HFFc6 (cell line): Measurements from ENCODE around the gene CCL22. TPM values are rescaled to one million over a fixed set of nuclear protein-coding genes. Genes with fewer than 3 reads are reported as not detected.

ENCODE experiments used
- DNase-seq: peaks from one replicate; pipeline ENCODE4 v3.0.0-alpha.2; 2018
- H3K27ac Mint-ChIP-seq: 2 replicates; pipeline ENCODE4 v1.8.0; 2020; ENCODE audit warnings: mild to moderate bottlenecking, mixed read lengths
- H3K27me3 Mint-ChIP-seq: 2 replicates; pipeline ENCODE4 v1.8.0; 2021; ENCODE audit warnings: mild to moderate bottlenecking, moderate library complexity, mixed read lengths; ENCODE audit not compliant: insufficient read depth
- H3K36me3 Mint-ChIP-seq: 2 replicates; pipeline ENCODE4 v1.8.0; 2021; ENCODE audit warnings: low read depth, mixed read lengths
- H3K4me1 Mint-ChIP-seq: 2 replicates; pipeline ENCODE4 v1.8.0; 2020; ENCODE audit warnings: low read depth, mixed read lengths
- H3K4me3 Mint-ChIP-seq: 2 replicates; pipeline ENCODE4 v1.8.0; 2020; ENCODE audit warnings: mild to moderate bottlenecking, moderate library complexity, mixed read lengths
- H3K9me3 Mint-ChIP-seq: 2 replicates; pipeline ENCODE4 v1.8.0; 2020; ENCODE audit warnings: mild to moderate bottlenecking, mixed read lengths
- CTCF ChIP-seq: fragments of 200-600 bp; sonication (generic); IDR thresholded peaks from 2 replicates; pipeline ENCODE4 v1.5.0; 2021; ENCODE audit warnings: antibody characterized with exemption, mild to moderate bottlenecking
- total RNA-seq, 6 experiments: library from RNA; stranded (reverse); fragmentation: NEBNext Ultra II Directional; extraction: Animal tissue kit (Norgen Biotek cat#: 25700); gene quantifications; 2 replicates in 1 of 6; 3 replicates in 5 of 6; pipeline ENCODE4 v1.2.3, GENCODE V29; 2021

Gene CCL22
- total RNA-seq, 6 experiments from 2014 or later = not detected

GRCh38 chr16:57388359-57389086 lies 29.9 kb downstream of the CCL22 start:
- Mint-ChIP-seq H3K27ac (no peak overlapping the region), H3K4me1 (no peaks in the 10 kb centered on the region; the same call in 1 of the 2 replicates), H3K27me3 (peaks cover 42% of the 10 kb centered on the region), H3K36me3 (no peaks in the 10 kb centered on the region), H3K4me3 (no peak overlapping the region), H3K9me3 (no peaks in the 10 kb centered on the region)
- no peak for DNase-seq
- no peak for TF ChIP-seq CTCF

DNA sequence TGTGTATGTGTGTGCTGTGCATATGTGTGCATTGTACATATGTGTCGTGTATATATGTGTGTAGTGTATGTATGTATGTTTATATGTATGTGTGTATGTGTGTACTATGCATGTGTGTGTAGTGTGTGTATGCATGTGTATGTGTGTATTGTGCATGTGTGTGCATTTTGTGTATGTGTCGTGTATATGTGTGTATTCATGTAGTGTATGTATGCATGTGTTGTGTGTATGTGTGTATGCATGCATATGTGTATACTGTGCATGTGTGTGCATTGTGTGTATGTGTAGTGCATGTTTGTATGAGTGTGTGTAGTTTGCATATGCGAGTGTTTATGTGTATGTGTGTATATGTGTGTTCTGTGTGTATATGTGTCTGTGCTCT lies 30.5 kb downstream of the CCL22 start:
- H3K27me3 Mint-ChIP-seq = peaks cover 40% of the 10 kb centered on the region
- no peak for TF ChIP-seq CTCF
- H3K4me3 Mint-ChIP-seq = no peak overlapping the region
- H3K36me3 Mint-ChIP-seq = no peaks in the 10 kb centered on the region
- H3K27ac Mint-ChIP-seq = no peak overlapping the region
- no peak for DNase-seq
- no peaks in the 10 kb centered on the region; the same call in 1 of the 2 replicates for H3K4me1 Mint-ChIP-seq
- H3K9me3 Mint-ChIP-seq = no peaks in the 10 kb centered on the region

DNA sequence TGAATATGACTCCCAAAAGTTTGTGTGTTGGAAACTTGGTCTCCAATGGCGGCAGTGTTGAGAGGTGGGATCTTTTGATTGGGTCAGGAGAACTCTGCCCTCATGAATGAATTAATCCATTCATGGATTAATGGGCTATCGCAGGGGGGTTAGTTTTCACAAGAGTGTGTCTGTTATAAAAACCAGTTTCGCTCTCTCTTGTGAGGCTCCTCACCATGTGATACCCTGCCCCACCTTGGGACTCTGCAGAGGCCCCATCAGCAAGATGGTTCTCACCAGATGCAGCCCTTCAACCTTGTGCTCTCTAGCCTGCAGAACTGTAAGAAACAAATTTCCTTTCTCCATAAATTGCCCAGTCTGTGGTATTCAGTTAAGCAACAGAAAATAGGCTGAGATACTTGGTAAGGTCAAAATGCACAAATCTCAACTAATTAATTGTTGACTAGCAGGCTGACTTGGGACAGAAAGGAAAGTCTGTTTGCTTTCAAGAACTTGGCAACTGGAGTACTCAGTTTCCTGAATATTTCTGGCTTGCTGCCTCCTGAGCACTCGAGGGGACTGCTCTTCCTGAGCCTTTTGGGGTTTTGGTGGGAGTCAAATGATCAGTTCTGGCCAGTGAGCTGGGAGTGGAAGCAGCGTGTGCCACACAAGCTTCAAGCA lies 32.2 kb downstream of the CCL22 start:
- H3K27ac Mint-ChIP-seq = no peak overlapping the region
- H3K27me3 Mint-ChIP-seq = peaks cover 38% of the 10 kb centered on the region
- no peak overlapping the region for H3K4me3 Mint-ChIP-seq
- TF ChIP-seq CTCF = no peak
- no peak for DNase-seq
- H3K4me1 Mint-ChIP-seq = no peaks in the 10 kb centered on the region
- H3K36me3 Mint-ChIP-seq = no peaks in the 10 kb centered on the region
- H3K9me3 Mint-ChIP-seq = peaks cover 7% of the 10 kb centered on the region; the same call in 1 of the 2 replicates

DNA sequence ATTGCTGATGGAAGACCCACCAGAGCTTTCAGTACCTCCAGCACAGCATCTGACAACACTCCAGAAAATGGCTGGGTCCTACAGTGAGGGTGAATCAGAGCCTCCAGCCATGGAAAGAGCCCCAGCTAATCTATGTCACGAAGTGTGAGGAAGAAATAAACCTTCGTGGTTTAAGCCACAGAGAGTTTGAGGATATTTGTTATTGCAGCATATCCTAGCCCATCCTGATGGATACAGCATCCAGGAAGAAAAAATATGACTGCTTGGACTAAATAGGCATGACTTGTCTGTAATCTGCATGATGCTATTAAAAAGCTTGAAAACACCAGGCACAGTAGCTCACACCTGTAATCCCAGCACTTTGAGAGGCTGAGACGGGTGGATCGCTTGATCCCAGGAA lies 32.7 kb downstream of the CCL22 start:
- Mint-ChIP-seq H3K27me3 (peaks cover 40% of the 10 kb centered on the region), H3K36me3 (no peaks in the 10 kb centered on the region), H3K4me3 (no peak overlapping the region), H3K9me3 (peaks cover 7% of the 10 kb centered on the region; the same call in 1 of the 2 replicates), H3K4me1 (no peaks in the 10 kb centered on the region), H3K27ac (no peak overlapping the region)
- no peak for DNase-seq
- TF ChIP-seq CTCF = no peak

GRCh38 chr16:57391708-57392107 lies 33.1 kb downstream of the CCL22 start:
- Mint-ChIP-seq H3K36me3 (no peaks in the 10 kb centered on the region), H3K27ac (no peak overlapping the region), H3K9me3 (peaks cover 7% of the 10 kb centered on the region; the same call in 1 of the 2 replicates), H3K4me3 (no peak overlapping the region), H3K27me3 (peaks cover 39% of the 10 kb centered on the region), H3K4me1 (no peaks in the 10 kb centered on the region)
- TF ChIP-seq CTCF = no peak
- no peak for DNase-seq
